GM12878 (cell line): Measurements from ENCODE around the gene C2. TPM values are rescaled to one million over a fixed set of nuclear protein-coding genes. Genes with fewer than 3 reads are reported as not detected.

ENCODE experiments used
- ATAC-seq: fragments of 200-7000 bp; cut with Tn5 transposase; 3 replicates; pipeline ENCODE4 v1.9.1; 2020; ENCODE audit warnings: mild to moderate bottlenecking, moderate library complexity
- BruUV-seq: library from RNA; stranded (reverse); fragments of 400-500 nt; replicated peaks from 2 replicates; lab custom pipeline; 2021; lab: Mats Ljungman, UMichigan
- CTCF ChIA-PET: fragments of 300-600 bp; sonication (Branson Sonifier 250); formaldehyde crosslinking; extraction: SDS; loops from one replicate; lab custom pipeline; 2021; ENCODE audit warnings: inconsistent platforms; lab: Yijun Ruan, JAX
- POLR2A ChIA-PET: fragments of 350-600 bp; formaldehyde crosslinking; extraction: SDS; loops from one replicate; lab custom pipeline; 2021; ENCODE audit warnings: inconsistent platforms; lab: Charles Lee
- RAD21 ChIA-PET: fragments of 300-600 bp; sonication (Branson Sonifier 250); formaldehyde crosslinking; loops from one replicate; lab custom pipeline; 2023; ENCODE audit warnings: antibody characterized with exemption; ENCODE audit not compliant: unreplicated experiment; lab: Charles Lee
- SMC1A ChIA-PET: fragments of 300-600 bp; sonication (Branson Sonifier 250); formaldehyde crosslinking; loops from one replicate; lab custom pipeline; 2023; ENCODE audit not compliant: unreplicated experiment, uncharacterized antibody; lab: Charles Lee
- DNase-seq: peaks from one replicate; pipeline ENCODE4 v3.0.0-alpha.2; 2011; ENCODE audit warnings: low read depth, low spot score
- FAIRE-seq: peaks from 3 replicates; lab custom pipeline; 2011; peaks lifted over from hg19 to GRCh38; lab: Jason Lieb, UNC
- H2AFZ ChIP-seq: 2 replicates; pipeline ENCODE4 v1.6.0; 2011; ENCODE audit warnings: low read depth, low read length, control low read depth; ENCODE audit not compliant: control insufficient read depth
- H3K27ac ChIP-seq: 2 replicates; pipeline ENCODE4 v1.5.1; 2011; ENCODE audit warnings: control low read depth; ENCODE audit not compliant: control insufficient read depth, insufficient read depth
- H3K27me3 ChIP-seq, 2 experiments: replicated peaks in 1 of 2; 2 replicates each; pipeline versions ENCODE4 v1.6.0 to v1.6.1; 2011; ENCODE audit warnings: low read length in 1 of 2; ENCODE audit not compliant: control insufficient read depth in 2 of 2, insufficient read depth in 2 of 2
- H3K36me3 ChIP-seq, 2 experiments: 2 replicates each; pipeline ENCODE4 v1.5.1; 2011; ENCODE audit warnings: low read length in 1 of 2; ENCODE audit not compliant: control insufficient read depth in 2 of 2, insufficient read depth in 2 of 2
- H3K4me1 ChIP-seq: 2 replicates; pipeline ENCODE4 v1.6.1; 2011; ENCODE audit warnings: mild to moderate bottlenecking, low read length, moderate library complexity, mixed read lengths; ENCODE audit not compliant: control insufficient read depth, insufficient read depth
- H3K4me2 ChIP-seq: 2 replicates; pipeline ENCODE4 v1.6.0; 2011; ENCODE audit warnings: control low read depth; ENCODE audit not compliant: control insufficient read depth, insufficient read depth
- H3K4me3 ChIP-seq: fragments of 200-600 bp; sonication (generic); 2 replicates; pipeline ENCODE4 v1.5.1; 2016
- H3K79me2 ChIP-seq: 2 replicates; pipeline ENCODE4 v1.6.0; 2011; ENCODE audit warnings: low read length; ENCODE audit not compliant: control insufficient read depth, insufficient read depth
- H3K9ac ChIP-seq: 2 replicates; pipeline ENCODE4 v1.8.0; 2011; ENCODE audit warnings: low read length, control low read depth, mixed read lengths; ENCODE audit not compliant: control insufficient read depth, insufficient read depth
- H3K9me3 ChIP-seq: replicated peaks from 3 replicates; pipeline ENCODE4 v1.5.1; 2011; ENCODE audit warnings: mild to moderate bottlenecking, low read length; ENCODE audit not compliant: control insufficient read depth, insufficient read depth
- H4K20me1 ChIP-seq: 2 replicates; pipeline ENCODE4 v1.6.0; 2011; ENCODE audit not compliant: control insufficient read depth, insufficient read depth
- CBFB ChIP-seq: IDR thresholded peaks from 2 replicates; pipeline ENCODE4 v1.6.1; 2016; ENCODE audit warnings: antibody characterized with exemption, low read depth
- CHD1 ChIP-seq: IDR thresholded peaks from 2 replicates; pipeline ENCODE4 v1.6.1; 2012; ENCODE audit warnings: low read depth, low read length, improper control_type of control experiment
- CTCF ChIP-seq, 3 experiments: IDR thresholded peaks in 2 of 3; conservative IDR thresholded peaks in 1 of 3; 2 replicates each; pipeline ENCODE4 v1.5.1; 2011; ENCODE audit warnings: low read depth in 3 of 3, low read length in 3 of 3, mild to moderate bottlenecking in 3 of 3, control low read depth in 2 of 3, moderate library complexity in 2 of 3, inconsistent platforms in 1 of 3, mixed read lengths in 1 of 3; ENCODE audit not compliant: control insufficient read depth in 2 of 3, insufficient read depth in 1 of 3; ENCODE audit errors: extremely low read depth in 1 of 3
- HDGF ChIP-seq: fragments of 450-650 bp; IDR thresholded peaks from 2 replicates; pipeline ENCODE4 v1.6.1; 2016; ENCODE audit warnings: antibody characterized with exemption
- KAT2A ChIP-seq: conservative IDR thresholded peaks from 2 replicates; pipeline ENCODE4 v1.6.1; 2011; ENCODE audit warnings: low read depth, low read length; ENCODE audit not compliant: control insufficient read depth
- MXI1 ChIP-seq: fragments of 150-350 bp; IDR thresholded peaks from 2 replicates; pipeline ENCODE4 v1.6.1; 2011; ENCODE audit warnings: low read depth, mild to moderate bottlenecking, inconsistent platforms, low read length, improper control_type of control experiment
- NFYA ChIP-seq: IDR thresholded peaks from 2 replicates; pipeline ENCODE4 v1.6.1; 2011; ENCODE audit warnings: low read depth, mild to moderate bottlenecking, low read length, improper control_type of control experiment, borderline replicate concordance
- NRF1 ChIP-seq: conservative IDR thresholded peaks from 2 replicates; pipeline ENCODE4 v1.6.1; 2011; ENCODE audit warnings: mild to moderate bottlenecking, low read depth, low read length, improper control_type of control experiment
- RCOR1 ChIP-seq: conservative IDR thresholded peaks from 2 replicates; pipeline ENCODE4 v1.6.1; 2012; ENCODE audit warnings: low read depth, low read length, improper control_type of control experiment
- SREBF1 ChIP-seq: IDR thresholded peaks from 2 replicates; pipeline ENCODE4 v1.6.1; 2012; ENCODE audit warnings: mild to moderate bottlenecking, low read length
- SRF ChIP-seq, 2 experiments: IDR thresholded peaks; 2 replicates each; pipeline ENCODE4 v1.6.1; 2011; ENCODE audit warnings: low read depth in 2 of 2, low read length in 2 of 2, mild to moderate bottlenecking in 1 of 2, moderate library complexity in 1 of 2
- TCF12 ChIP-seq: IDR thresholded peaks from 2 replicates; pipeline ENCODE4 v1.6.1; 2011; ENCODE audit warnings: low read depth, mild to moderate bottlenecking, low read length
- ZSCAN29 ChIP-seq: fragments of 450-650 bp; IDR thresholded peaks from 2 replicates; pipeline ENCODE4 v1.6.1; 2017; ENCODE audit warnings: mild to moderate bottlenecking, moderate library complexity
- WGBS: methylation state at CpG from one replicate; pipeline ENCODE4 v1.1.6; 2016; ENCODE audit warnings: low lambda C conversion rate; ENCODE audit not compliant: insufficient replicate concordance, insufficient coverage; ENCODE audit errors: missing lambda C conversion rate; 5-methylcytosine and 5-hydroxymethylcytosine counted together
- in situ Hi-C: fragments of 300-500 bp; cut with MboI; formaldehyde crosslinking; loops from 9 replicates; pipeline ENCODE4 v1.14.3; 2018; ENCODE audit warnings: mixed read lengths
- intact Hi-C: fragments of 100-400 bp; cut with micrococcal nuclease; formaldehyde crosslinking; loops from one replicate; pipeline ENCODE4 v1.14.2; 2022; ENCODE audit not compliant: unreplicated experiment
- polyA plus RNA-seq, 11 experiments: library from polyadenylated mRNA; depleted of rRNA in 4 of 11; unstranded in 6 of 11; stranded (reverse) in 5 of 11; fragments of >200 nt; fragmentation: Nextera tagmentation in 4 of 11; fragmentation: Illumina TruSeq in 1 of 11; extraction: Ambion mirVana in 4 of 11; extraction: Trizol in 1 of 11; gene quantifications; 1 replicate in 1 of 11; 2 replicates in 10 of 11; pipeline versions ENCODE4 v1.2.1 to v1.2.3, GENCODE V29; 2011 to 2016; ENCODE audit warnings: inconsistent platforms in 2 of 11, missing spikeins in 2 of 11, low read depth in 1 of 11
- total RNA-seq, 4 experiments: library from RNA; depleted of rRNA in 3 of 4; stranded (reverse); fragments of >200 nt in 3 of 4; fragmentation: Illumina TruSeq in 1 of 4; extraction: Trizol in 1 of 4; gene quantifications; 2 replicates each; pipeline versions ENCODE4 v1.2.1 to v1.2.3, GENCODE V29; 2013 to 2021
- TF ChIP-seq, protein P1 (sequence below): IDR thresholded peaks from 2 replicates; pipeline ENCODE4 v1.6.1; 2012; ENCODE audit warnings: low read depth, low read length, improper control_type of control experiment

The C2 gene
- total and polyA plus RNA-seq, 10 of the 15 experiments (the other 5 are each of a cell fraction or from before 2014, with no cell fraction given), result 0.06 to 0.97 (median 0.21) TPM; not detected in 5

- TF ChIP-seq CTCF (IDR thresholded peaks at IDR 0.05 in 2 of 3, conservative IDR thresholded peaks at IDR 0.05 in 1 of 3; ENCODE audit: control insufficient read depth in 2 of 3, extremely low read depth in 1 of 3, insufficient read depth in 1 of 3, low read depth in 3 of 3, low read length in 3 of 3) (peak; percentile 53 to 84 (median 74)), TCF12 (no peak), NRF1 (no peak)
- TF ChIP-seq, protein P1, sequence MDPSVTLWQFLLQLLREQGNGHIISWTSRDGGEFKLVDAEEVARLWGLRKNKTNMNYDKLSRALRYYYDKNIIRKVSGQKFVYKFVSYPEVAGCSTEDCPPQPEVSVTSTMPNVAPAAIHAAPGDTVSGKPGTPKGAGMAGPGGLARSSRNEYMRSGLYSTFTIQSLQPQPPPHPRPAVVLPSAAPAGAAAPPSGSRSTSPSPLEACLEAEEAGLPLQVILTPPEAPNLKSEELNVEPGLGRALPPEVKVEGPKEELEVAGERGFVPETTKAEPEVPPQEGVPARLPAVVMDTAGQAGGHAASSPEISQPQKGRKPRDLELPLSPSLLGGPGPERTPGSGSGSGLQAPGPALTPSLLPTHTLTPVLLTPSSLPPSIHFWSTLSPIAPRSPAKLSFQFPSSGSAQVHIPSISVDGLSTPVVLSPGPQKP, result no peak
- TF ChIP-seq, all 136 proteins: peak for 4
Observed at GRCh38 chr6:31888276-31889258, 39.0 kb upstream of the C2 start (continued).

DNA sequence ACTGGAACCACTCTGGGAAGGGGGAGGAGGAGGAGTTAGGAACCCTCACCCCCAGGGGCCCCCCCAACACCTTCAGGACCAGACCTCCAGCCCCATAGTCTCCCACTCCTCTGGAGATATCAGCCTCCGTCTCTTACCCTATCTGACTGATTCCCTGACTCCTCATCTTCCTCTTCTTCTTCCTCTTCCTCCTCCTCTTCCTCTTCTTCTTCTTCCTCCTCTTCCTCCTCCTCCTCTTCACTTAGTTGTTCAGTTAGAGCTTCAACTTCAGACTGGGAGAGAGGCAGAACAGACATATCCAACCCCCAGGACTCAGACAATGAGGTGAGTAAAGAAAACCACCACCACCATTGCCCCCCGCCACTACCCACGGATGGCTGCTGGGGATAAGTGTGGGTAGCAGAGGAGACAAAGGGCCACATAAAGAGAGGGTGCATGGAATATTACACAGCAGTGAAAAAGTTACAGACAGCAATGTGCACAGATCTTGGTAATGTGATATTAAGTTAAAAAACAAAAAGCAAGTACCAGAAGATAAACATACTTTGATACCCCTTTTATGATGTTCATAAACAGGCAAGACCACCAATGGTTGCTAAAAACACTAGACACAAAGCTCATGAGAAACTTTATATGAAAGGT, 38.1 kb upstream of the C2 start:
- in situ Hi-C loops, result no loop called here
- ATAC-seq, result no peak
- intact Hi-C loops, result no loop called here
- TF ChIP-seq CBFB (no peak), ZSCAN29 (no peak), HDGF (no peak), MXI1 (no peak), NFYA (no peak), CHD1 (no peak), SREBF1 (no peak), SRF (IDR thresholded peaks at IDR 0.05; ENCODE audit: low read depth in 2 of 2, low read length in 2 of 2) (no peak), KAT2A (no peak), RCOR1 (no peak)
- TF ChIP-seq, protein P1, result no peak

More for the DNA sequence above, 38.1 kb upstream of the C2 start:
- H3K9ac ChIP-seq, result no peak overlapping the region
- ChIA-PET POLR2A (no interaction called here), CTCF (interaction anchor here (0.6 to 1.6 kb wide), 12 partner anchors 15 to 343 kb away, joined by 3 to 6 read pairs (median 4); partner anchors contain the start of gene ATP6V1G2), SMC1A (interaction anchor here (0.6 to 1.1 kb wide), 5 partner anchors 9 to 317 kb away, joined by 3 read pairs; no protein-coding TSS in a partner anchor), RAD21 (interaction anchor here (0.7 to 1.0 kb wide), 2 partner anchors 63 to 192 kb away, joined by 3 to 4 read pairs; no protein-coding TSS in a partner anchor)
- H3K79me2 ChIP-seq, result no peaks in the 10 kb centered on the region
- H3K4me1 ChIP-seq, result no peaks in the 10 kb centered on the region
- H4K20me1 ChIP-seq, result no peaks in the 10 kb centered on the region
- no peak overlapping the region for H2AFZ ChIP-seq
- 95% methylated on average over 3 of the region's 3 CpGs for WGBS
- no peaks in the 10 kb centered on the region for H3K27me3 ChIP-seq
- H3K27ac ChIP-seq, result no peak overlapping the region
- H3K9me3 ChIP-seq, result no peaks in the 10 kb centered on the region
- peaks cover 16 to 27% of the 10 kb centered on the region in 2 experiments; a peak in 3 of 4 replicates for H3K36me3 ChIP-seq
- no peak for DNase-seq
- no peak for FAIRE-seq
- no peak overlapping the region for H3K4me2 ChIP-seq
- no TSS peak for BruUV-seq
- no peak overlapping the region for H3K4me3 ChIP-seq
